ENCODE data around the gene ARRDC5.

Gene ARRDC5

DNA sequence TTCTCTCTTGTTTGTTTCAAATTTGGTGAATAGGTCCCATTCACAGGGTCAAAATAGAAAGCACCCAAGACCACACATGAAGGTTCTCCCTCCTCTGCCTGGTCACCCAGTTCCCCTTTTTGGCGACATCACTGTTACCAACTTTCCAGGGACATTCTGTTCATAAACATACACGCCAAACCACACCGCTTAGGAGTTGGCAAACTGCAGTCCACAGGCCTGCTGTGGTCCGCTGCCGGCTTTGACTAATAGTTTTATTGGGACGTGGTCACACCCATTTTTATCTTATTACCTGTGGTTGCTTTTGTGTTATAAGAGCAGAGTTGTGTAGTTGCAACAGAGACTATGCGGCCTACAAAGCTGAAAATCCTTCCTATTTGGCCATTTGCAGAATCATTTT, 30.8 kb upstream of the ARRDC5 start:
- Histone ChIP-seq H3K4ac (ENCODE audit: low read depth in 1 of 2, low read length in 2 of 2) (no peak overlapping the region), H3K4me2 (ENCODE audit: low read length, poor library complexity, severe bottlenecking) (no peak overlapping the region), H3K14ac (ENCODE audit: low read length in 2 of 2) (no peak overlapping the region), H3K9ac (ENCODE audit: low read length) (no peak overlapping the region), H3K4me3 (ENCODE audit: insufficient read depth in 1 of 2, low read depth in 1 of 2, low read length in 2 of 2) (no peak overlapping the region), H2BK5ac (ENCODE audit: low read depth, low read length, poor library complexity, severe bottlenecking) (no peak overlapping the region), H3K23ac (ENCODE audit: low read length in 2 of 2) (no peak overlapping the region), H2AK5ac (ENCODE audit: low read length, severe bottlenecking) (no peak overlapping the region), H2AFZ (ENCODE audit: low read depth, low read length) (no peak overlapping the region), H2BK15ac (ENCODE audit: low read depth, poor library complexity, severe bottlenecking) (no peak overlapping the region), H3K36me3 (ENCODE audit: control insufficient read depth in 1 of 2, insufficient read depth in 2 of 2, low read depth in 1 of 2, low read length in 2 of 2) (peaks cover 35 to 42% of the 10 kb centered on the region in 2 experiments), H4K91ac (ENCODE audit: low read length) (no peak overlapping the region), H4K8ac (ENCODE audit: low read length) (no peak overlapping the region), H3K18ac (ENCODE audit: low read depth in 1 of 2, low read length in 2 of 2) (no peak overlapping the region), H2BK120ac (ENCODE audit: low read depth, low read length) (no peak overlapping the region), H3K79me1 (replicated peaks; ENCODE audit: low read length, poor library complexity, severe bottlenecking) (peaks cover 16% of the 10 kb centered on the region), H3K4me1 (ENCODE audit: control insufficient read depth, insufficient read depth, low read depth, low read length) (peaks cover 16% of the 10 kb centered on the region), H3K27me3 (ENCODE audit: control insufficient read depth in 1 of 2, insufficient read depth in 1 of 2, low read length in 2 of 2) (no peaks in the 10 kb centered on the region), H3K27ac (ENCODE audit: low read length, poor library complexity, severe bottlenecking) (no peak overlapping the region), H3K9me3 (ENCODE audit: control insufficient read depth, low read length) (no peaks in the 10 kb centered on the region), H2BK12ac (ENCODE audit: low read length in 2 of 2) (no peak overlapping the region)
- WGBS: 96% methylated on average over 2 of the region's 7 CpGs
- DNase-seq: no peak

DNA sequence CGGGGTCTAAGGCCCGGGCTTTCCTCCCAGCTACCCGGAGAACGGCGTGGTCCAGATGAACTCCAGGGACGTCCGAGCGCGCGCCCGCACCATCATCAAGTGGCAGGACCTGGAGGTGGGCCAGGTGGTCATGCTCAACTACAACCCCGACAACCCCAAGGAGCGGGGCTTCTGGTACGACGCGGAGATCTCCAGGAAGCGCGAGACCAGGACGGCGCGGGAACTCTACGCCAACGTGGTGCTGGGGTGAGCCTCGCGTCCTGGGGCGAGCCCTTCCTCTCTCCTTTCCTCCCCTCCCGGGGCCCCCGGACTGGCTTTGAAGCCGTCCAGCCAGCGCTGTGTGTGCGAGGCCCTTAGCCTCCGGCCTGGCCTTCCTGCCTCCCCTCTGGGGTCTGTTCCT, 30.0 kb upstream of the ARRDC5 start:
- Histone ChIP-seq H2BK12ac (ENCODE audit: low read length in 2 of 2) (no peak overlapping the region), H2AK5ac (ENCODE audit: low read length, severe bottlenecking) (no peak overlapping the region), H3K27me3 (ENCODE audit: control insufficient read depth in 1 of 2, insufficient read depth in 1 of 2, low read length in 2 of 2) (no peaks in the 10 kb centered on the region), H2AFZ (ENCODE audit: low read depth, low read length) (no peak overlapping the region), H3K79me1 (replicated peaks; ENCODE audit: low read length, poor library complexity, severe bottlenecking) (peaks cover 20% of the 10 kb centered on the region), H3K23ac (ENCODE audit: low read length in 2 of 2) (no peak overlapping the region), H3K18ac (ENCODE audit: low read depth in 1 of 2, low read length in 2 of 2) (no peak overlapping the region), H2BK120ac (ENCODE audit: low read depth, low read length) (no peak overlapping the region), H3K9ac (ENCODE audit: low read length) (no peak overlapping the region), H2BK5ac (ENCODE audit: low read depth, low read length, poor library complexity, severe bottlenecking) (no peak overlapping the region), H4K91ac (ENCODE audit: low read length) (no peak overlapping the region), H3K14ac (ENCODE audit: low read length in 2 of 2) (no peak overlapping the region), H2BK15ac (ENCODE audit: low read depth, poor library complexity, severe bottlenecking) (no peak overlapping the region), H3K27ac (ENCODE audit: low read length, poor library complexity, severe bottlenecking) (no peak overlapping the region), H3K4me3 (ENCODE audit: insufficient read depth in 1 of 2, low read depth in 1 of 2, low read length in 2 of 2) (no peak overlapping the region), H3K4me1 (ENCODE audit: control insufficient read depth, insufficient read depth, low read depth, low read length) (peaks cover 24% of the 10 kb centered on the region), H4K8ac (ENCODE audit: low read length) (no peak overlapping the region), H3K4ac (ENCODE audit: low read depth in 1 of 2, low read length in 2 of 2) (no peak overlapping the region), H3K9me3 (ENCODE audit: control insufficient read depth, low read length) (no peaks in the 10 kb centered on the region), H3K36me3 (ENCODE audit: control insufficient read depth in 1 of 2, insufficient read depth in 2 of 2, low read depth in 1 of 2, low read length in 2 of 2) (peaks cover 35 to 50% of the 10 kb centered on the region in 2 experiments), H3K4me2 (ENCODE audit: low read length, poor library complexity, severe bottlenecking) (no peak overlapping the region)
- no peak for DNase-seq
- 98% methylated on average over 32 of the region's 32 CpGs for WGBS

DNA sequence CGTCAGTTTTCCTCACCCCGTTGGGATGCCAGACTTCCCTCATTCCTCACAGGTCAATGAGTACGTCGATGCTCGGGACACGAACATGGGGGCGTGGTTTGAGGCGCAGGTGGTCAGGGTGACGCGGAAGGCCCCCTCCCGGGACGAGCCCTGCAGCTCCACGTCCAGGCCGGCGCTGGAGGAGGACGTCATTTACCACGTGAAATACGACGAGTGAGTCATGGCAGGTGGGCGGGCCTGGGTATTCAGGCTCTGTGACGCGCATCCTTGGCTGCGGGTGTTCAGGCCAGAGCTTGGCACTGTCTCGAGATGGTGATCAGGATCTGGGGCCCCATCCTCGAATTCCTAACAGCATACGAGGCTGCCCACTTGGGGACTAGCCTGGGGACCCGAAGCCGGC, 28.0 kb upstream of the ARRDC5 start:
- Histone ChIP-seq H2AFZ (ENCODE audit: low read depth, low read length) (no peak overlapping the region), H4K8ac (ENCODE audit: low read length) (no peak overlapping the region), H3K4me2 (ENCODE audit: low read length, poor library complexity, severe bottlenecking) (no peak overlapping the region), H3K79me1 (replicated peaks; ENCODE audit: low read length, poor library complexity, severe bottlenecking) (peaks cover 20% of the 10 kb centered on the region), H3K9me3 (ENCODE audit: control insufficient read depth, low read length) (no peaks in the 10 kb centered on the region), H3K27ac (ENCODE audit: low read length, poor library complexity, severe bottlenecking) (no peak overlapping the region), H3K14ac (ENCODE audit: low read length in 2 of 2) (no peak overlapping the region), H3K4ac (ENCODE audit: low read depth in 1 of 2, low read length in 2 of 2) (no peak overlapping the region), H3K9ac (ENCODE audit: low read length) (no peak overlapping the region), H2BK12ac (ENCODE audit: low read length in 2 of 2) (no peak overlapping the region), H2AK5ac (ENCODE audit: low read length, severe bottlenecking) (no peak overlapping the region), H4K91ac (ENCODE audit: low read length) (no peak overlapping the region), H3K18ac (ENCODE audit: low read depth in 1 of 2, low read length in 2 of 2) (no peak overlapping the region), H3K36me3 (ENCODE audit: control insufficient read depth in 1 of 2, insufficient read depth in 2 of 2, low read depth in 1 of 2, low read length in 2 of 2) (peaks cover 27 to 48% of the 10 kb centered on the region in 2 experiments), H2BK15ac (ENCODE audit: low read depth, poor library complexity, severe bottlenecking) (no peak overlapping the region), H3K4me1 (ENCODE audit: control insufficient read depth, insufficient read depth, low read depth, low read length) (peaks cover 30% of the 10 kb centered on the region), H2BK5ac (ENCODE audit: low read depth, low read length, poor library complexity, severe bottlenecking) (no peak overlapping the region), H3K23ac (ENCODE audit: low read length in 2 of 2) (no peak overlapping the region), H2BK120ac (ENCODE audit: low read depth, low read length) (no peak overlapping the region), H3K27me3 (ENCODE audit: control insufficient read depth in 1 of 2, insufficient read depth in 1 of 2, low read length in 2 of 2) (no peaks in the 10 kb centered on the region), H3K4me3 (ENCODE audit: insufficient read depth in 1 of 2, low read depth in 1 of 2, low read length in 2 of 2) (no peak overlapping the region)
- DNase-seq: peak; percentile 19
- 83% methylated on average over 28 of the region's 28 CpGs for WGBS

DNA sequence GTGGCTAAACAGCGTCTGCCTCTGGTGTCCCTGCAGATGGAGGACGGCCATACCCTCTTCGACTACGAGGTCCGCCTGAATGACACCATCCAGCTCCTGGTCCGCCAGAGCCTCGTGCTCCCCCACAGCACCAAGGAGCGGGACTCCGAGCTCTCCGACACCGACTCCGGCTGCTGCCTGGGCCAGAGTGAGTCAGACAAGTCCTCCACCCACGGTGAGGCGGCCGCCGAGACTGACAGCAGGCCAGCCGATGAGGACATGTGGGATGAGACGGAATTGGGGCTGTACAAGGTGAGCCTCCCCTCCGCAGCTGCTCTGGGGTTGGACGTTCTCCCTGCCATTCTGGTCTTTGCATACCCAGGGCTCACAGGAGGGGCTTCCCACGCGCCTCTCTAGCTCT, 26.5 kb upstream of the ARRDC5 start:
- Histone ChIP-seq H2BK12ac (ENCODE audit: low read length in 2 of 2) (no peak overlapping the region), H2BK15ac (ENCODE audit: low read depth, poor library complexity, severe bottlenecking) (no peak overlapping the region), H3K14ac (ENCODE audit: low read length in 2 of 2) (no peak overlapping the region), H3K9ac (ENCODE audit: low read length) (peak overlapping the region; percentile 59), H2AK5ac (ENCODE audit: low read length, severe bottlenecking) (no peak overlapping the region), H2BK120ac (ENCODE audit: low read depth, low read length) (no peak overlapping the region), H2AFZ (ENCODE audit: low read depth, low read length) (no peak overlapping the region), H3K79me1 (replicated peaks; ENCODE audit: low read length, poor library complexity, severe bottlenecking) (peaks cover 17% of the 10 kb centered on the region), H3K4me2 (ENCODE audit: low read length, poor library complexity, severe bottlenecking) (no peak overlapping the region), H3K18ac (ENCODE audit: low read depth in 1 of 2, low read length in 2 of 2) (no peak overlapping the region), H3K36me3 (ENCODE audit: control insufficient read depth in 1 of 2, insufficient read depth in 2 of 2, low read depth in 1 of 2, low read length in 2 of 2) (peaks cover 15 to 42% of the 10 kb centered on the region in 2 experiments), H3K27ac (ENCODE audit: low read length, poor library complexity, severe bottlenecking) (no peak overlapping the region), H3K23ac (ENCODE audit: low read length in 2 of 2) (no peak overlapping the region), H3K4ac (ENCODE audit: low read depth in 1 of 2, low read length in 2 of 2) (no peak overlapping the region), H4K91ac (ENCODE audit: low read length) (no peak overlapping the region), H3K4me1 (ENCODE audit: control insufficient read depth, insufficient read depth, low read depth, low read length) (peaks cover 30% of the 10 kb centered on the region), H3K4me3 (ENCODE audit: insufficient read depth in 1 of 2, low read depth in 1 of 2, low read length in 2 of 2) (peak overlapping the region in 1 of 2 experiments; percentile 44), H2BK5ac (ENCODE audit: low read depth, low read length, poor library complexity, severe bottlenecking) (no peak overlapping the region), H3K9me3 (ENCODE audit: control insufficient read depth, low read length) (no peaks in the 10 kb centered on the region), H3K27me3 (ENCODE audit: control insufficient read depth in 1 of 2, insufficient read depth in 1 of 2, low read length in 2 of 2) (no peaks in the 10 kb centered on the region), H4K8ac (ENCODE audit: low read length) (no peak overlapping the region)
- 91% methylated on average over 22 of the region's 22 CpGs for WGBS
- DNase-seq: no peak
